Body of pancreas (tissue), 4 donors: ENCODE results near the gene COX6A1.

Experiments used
- CTCF ChIP-seq, 7 experiments: fragments of 450-650 bp in 4 of 7; fragments of 200-600 bp in 3 of 7; sonication (generic) in 3 of 7; IDR thresholded peaks; one replicate each; pipeline ENCODE4 v1.5.1; 2016 to 2019; ENCODE audit warnings: antibody characterized with exemption in 7 of 7
- POLR2A ChIP-seq, 3 donors: fragments of 450-650 bp; IDR thresholded peaks; one replicate each; pipeline ENCODE4 v1.6.1; 2016; ENCODE audit warnings: antibody characterized with exemption in 3 of 3, mild to moderate bottlenecking in 2 of 3

- no peak for TF ChIP-seq CTCF (IDR thresholded peaks at IDR 0.05)
- no peak for TF ChIP-seq POLR2A (IDR thresholded peaks at IDR 0.05)
These were observed 32.4 kb downstream of the COX6A1 start for GRCh38 chr12:120470150-120470784.
